ENCODE data around the gene PBLD.

The PBLD gene

DNA sequence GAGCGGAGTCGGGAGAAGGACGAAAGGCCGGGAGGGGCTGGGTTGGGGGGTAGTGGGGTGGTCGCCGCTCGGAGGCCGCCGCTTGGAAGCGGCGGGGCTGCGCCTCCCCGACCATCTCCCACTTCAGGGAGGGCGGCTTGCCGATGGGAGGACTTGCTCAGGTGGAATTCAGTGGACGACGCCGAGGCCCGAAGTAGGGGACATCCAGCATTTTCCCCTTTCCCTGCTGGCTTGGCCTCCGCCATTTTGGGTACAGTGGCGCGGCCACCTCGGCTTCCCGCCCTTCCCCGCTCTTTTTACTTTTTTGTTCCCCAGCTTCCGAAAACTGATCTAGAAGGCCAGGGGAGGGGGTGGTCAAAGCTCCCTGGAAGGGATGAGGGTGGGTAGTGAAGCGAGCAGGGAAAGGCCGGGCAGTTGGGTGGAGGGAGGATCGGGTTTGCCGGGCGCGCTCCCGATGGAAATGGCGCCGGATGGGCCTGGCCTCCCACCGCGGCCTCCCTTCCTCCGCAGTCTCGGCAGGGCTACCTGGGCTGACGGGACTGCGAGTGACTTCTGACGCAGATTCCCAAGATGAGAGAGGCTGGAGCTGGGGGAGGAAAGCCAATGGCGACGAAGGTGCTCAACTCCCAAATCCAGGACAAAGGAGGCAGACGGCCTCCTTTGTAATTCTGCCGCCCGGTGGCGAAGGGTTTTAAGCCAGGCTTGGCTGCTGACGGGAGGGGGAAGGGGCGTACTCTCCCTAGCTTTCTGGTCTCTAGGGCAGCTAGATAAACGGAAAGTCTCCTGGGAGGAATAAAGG lies at the start of gene PBLD:
Gene PBLD, minus strand, starts transcription at position 670 of the 799 bp plus-strand sequence. CDS start 26,084 bp downstream, outside the sequence.
- DNase-seq, result peak; percentile 86

- no peak for DNase-seq
These were observed 38.9 kb upstream of the PBLD start for GRCh38 chr10:68371604-68372003.

GRCh38 chr10:68367121-68367520 lies 34.4 kb upstream of the PBLD start:
- DNase-seq, result no peak

GRCh38 chr10:68366600-68366999 lies 33.9 kb upstream of the PBLD start:
- DNase-seq, result no peak

GRCh38 chr10:68365611-68366010 lies 32.9 kb upstream of the PBLD start:
- no peak for DNase-seq

DNA sequence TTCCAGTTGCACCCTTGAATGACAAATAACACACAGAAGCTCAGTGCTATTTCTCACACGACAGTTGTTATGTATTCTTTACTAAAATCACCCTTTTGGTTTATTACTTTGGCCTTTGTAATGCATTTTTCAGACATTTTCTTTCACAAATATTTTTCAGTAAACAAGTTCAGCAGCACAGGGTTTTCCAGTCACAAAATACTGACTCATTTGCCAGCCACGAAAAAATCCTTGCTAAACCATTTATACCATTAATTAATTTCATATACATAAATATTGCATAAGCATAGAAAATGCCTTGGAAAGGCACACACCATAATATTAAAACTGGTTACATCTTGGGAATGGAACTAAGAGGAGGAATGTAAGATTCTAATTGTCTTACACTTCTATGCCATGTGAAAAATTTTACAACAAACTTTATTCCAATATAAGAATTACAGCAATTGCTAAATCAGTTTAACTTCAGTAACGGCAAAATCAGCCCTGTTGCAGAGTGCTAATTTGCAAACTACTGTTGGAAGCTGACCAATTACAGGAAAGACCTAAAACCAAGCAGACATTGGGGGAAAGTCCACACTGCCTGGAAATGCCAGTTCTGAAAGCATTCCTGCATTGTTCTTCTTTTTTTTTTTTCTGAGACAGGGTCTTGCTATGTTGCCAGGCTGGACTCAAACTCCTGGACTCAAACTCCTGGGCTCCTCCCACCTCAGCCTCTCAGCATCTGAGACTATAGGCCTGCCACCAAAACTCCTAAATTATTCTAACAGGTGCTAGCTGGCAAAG lies 31.6 kb upstream of the PBLD start:
- peak; percentile 7 for DNase-seq

GRCh38 chr10:68362590-68362989 lies 29.9 kb upstream of the PBLD start:
- DNase-seq, result no peak

GRCh38 chr10:68359189-68359588 lies 26.5 kb upstream of the PBLD start:
- DNase-seq, result no peak

GRCh38 chr10:68353537-68353936 lies 20.8 kb upstream of the PBLD start:
- no peak for DNase-seq

DNA sequence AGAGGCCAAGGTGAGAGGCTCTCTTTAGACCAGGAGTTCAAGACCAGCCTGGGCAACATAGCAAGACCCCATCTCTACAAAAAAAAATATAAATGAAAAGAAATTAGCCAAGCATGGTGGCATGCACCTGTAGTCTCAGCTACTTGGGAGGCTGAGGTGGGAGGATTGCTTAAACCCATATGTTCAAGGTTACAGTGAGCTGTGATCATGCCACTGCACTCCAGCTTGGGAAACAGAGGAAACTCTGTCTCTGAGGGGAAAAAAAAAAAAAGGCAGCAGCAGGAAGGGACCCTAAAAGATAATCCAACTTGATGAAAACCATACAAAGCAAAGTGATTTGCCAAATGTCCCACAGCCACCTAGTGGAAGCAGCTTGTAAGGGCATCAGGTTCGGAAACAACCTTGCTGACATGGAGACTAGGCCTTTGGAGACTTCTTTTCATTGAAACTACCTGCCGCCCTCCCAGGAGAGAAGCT lies 15.6 kb upstream of the PBLD start:
- DNase-seq, result peak; percentile 46

- DNase-seq, result no peak
These were observed 14.0 kb upstream of the PBLD start for GRCh38 chr10:68346774-68347173.

GRCh38 chr10:68345621-68346020 lies 12.9 kb upstream of the PBLD start:
- no peak for DNase-seq

GRCh38 chr10:68342909-68343516 lies 10.3 kb upstream of the PBLD start:
- DNase-seq, result no peak

DNA sequence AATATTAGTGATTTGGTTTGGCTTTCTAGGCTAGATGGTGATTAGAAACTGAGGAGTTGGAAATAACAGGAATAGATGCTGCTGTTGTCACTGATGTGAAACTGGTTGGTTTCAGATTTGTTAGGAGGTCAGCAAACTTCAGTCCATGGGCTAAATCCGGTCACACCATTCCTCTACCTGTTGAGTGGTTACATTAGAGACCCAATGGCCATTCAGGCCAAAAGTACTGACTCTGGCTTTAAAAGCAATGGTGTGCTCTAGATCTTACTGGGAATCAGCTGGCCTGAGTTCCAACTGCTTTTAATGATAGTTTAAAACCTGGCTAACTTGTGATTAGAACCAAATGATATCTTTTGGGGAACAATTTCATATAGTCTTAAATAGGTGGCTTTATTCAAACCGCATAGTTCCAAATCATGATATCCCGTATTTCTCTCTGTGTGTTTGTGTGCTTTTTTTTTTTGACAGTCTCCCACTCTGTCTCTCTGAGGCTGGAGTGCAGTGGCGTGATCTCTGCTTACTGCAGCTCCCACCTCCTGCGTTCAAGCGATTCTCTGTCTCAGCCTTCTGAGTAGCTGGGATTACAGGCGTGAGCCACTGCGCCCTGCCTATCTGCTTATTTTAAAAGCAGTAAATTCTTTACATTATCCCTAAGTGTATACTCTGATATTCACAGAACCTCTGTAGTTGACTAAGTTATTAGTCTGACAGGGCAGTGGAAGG lies 7.8 kb upstream of the PBLD start:
- no peak for DNase-seq

DNA sequence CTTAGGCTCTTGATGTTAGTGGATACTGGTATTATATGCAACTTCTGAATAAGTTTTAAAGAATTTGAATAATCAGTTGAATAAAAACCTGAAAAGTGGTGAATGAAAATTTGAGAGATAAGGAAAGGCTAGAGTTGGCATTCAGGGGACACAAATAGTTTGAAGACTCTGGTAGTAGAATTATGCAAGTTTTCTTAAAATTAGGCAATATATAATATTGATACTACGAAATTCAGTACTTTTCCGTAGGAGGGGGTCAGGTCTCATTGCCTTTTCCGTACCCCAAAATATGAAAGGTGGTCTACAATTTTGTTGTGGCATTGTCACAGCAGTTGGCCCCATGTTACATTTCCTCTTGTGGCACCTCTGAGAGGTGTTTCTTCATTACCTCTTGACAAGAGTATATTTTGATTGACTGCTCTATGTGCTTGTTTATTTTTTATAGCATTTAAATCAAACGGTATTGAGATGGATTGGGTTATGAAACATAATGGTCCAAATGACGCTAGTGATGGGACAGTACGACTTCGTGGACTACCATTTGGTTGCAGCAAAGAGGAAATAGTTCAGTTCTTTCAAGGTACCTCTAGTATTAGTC lies 4.1 kb upstream of the PBLD start:
- DNase-seq, result no peak

DNA sequence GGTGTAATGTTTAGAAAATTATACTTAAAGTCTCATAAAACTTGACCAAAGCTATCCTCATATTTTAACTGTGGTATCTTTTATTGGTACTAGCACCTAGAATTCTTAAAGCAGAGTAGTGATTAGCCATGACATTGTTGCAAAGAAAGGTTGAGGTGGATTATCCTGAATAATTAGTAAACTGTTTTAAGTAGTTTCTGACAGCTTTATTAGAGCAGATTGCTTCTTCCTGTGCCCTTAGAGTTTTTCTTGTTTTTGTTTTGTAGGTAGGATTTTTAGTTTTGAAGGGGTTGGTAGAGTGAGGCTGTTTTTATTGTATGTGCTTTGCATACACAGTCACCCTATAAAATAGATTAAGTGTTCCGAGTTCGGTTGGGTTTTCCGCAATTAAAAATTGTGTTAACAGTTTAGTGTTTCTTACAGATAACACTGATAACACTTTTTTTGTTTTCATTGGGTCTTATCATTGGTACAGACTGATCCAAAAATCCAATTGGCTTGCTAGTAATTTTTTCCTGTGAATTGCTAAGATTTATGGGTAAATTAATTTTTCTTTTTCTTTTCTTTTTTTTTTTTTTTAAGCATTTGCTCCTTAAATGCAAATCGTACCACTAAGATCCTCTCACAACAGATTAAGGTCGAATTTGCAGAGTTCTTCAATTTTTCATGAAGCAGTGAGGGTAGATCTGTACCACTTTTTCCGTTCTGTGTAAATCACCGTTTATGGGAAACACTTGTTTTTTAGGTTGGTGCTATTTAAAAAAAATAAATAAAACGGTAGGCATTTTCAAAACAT lies 2.1 kb upstream of the PBLD start:
- DNase-seq, result no peak

GRCh38 chr10:68333440-68334431 lies 1.0 kb upstream of the PBLD start:
- no peak for DNase-seq

DNA sequence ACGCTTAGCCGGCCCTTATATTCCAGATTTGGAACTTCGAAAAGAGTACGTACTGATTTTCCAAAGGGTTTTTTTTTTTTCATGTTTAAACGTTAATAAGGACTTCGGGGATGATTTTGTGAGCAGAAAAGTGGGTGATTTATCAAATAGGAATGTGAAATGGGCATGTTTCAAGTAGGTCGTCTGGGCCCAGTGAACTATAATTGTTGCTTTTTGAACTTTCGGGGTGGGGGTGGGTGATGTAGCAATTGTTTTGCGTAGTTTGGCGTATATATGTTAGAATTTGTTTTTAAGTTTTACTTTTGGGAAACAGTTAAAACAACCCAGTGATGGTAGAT lies 299 bp upstream of the PBLD start:
- DNase-seq, result no peak

DNA sequence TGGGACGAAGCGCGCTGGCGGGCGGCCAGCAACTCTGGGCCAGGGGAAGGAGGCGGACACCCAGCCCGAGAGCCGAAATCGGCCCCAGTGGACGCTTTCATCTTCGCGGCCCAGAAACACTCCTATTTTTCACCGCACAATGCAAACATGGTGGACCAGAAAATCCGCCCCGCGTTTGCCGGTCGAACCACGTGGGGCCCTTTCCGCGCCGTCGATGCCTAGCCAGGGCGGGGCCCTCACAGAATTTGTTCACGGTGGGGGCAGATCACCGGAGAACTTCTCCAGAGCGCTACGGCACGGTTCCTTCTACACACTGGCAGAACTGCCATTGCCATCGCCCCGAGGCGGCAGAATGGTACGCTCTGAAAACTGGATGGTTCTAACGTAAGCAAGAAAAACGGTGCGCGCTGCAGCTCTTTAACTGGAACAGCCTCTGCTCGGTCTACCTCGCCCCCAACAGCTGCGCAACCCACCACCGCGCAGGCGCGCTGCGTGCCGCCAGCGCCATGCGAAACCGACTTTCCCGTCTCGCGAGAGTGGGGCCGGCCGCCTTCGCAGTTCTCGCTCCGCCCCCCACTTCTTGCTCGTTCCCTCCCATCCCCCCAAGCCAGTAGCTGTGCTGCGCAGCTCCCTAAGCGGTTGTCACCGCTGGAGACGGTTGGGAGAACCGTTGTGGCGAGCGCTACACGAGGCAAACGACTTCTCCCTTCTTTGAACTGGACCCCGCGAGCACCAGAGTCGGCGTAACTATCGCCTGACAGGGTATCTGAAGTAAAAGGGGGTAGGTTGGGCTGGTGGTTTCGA lies 1.1 kb downstream of the PBLD start, which contains the start of gene HNRNPH3:
Gene HNRNPH3, plus strand, starts transcription at position 610 of the 804 bp plus-strand sequence. CDS start 5,158 bp downstream, outside the sequence.
- peak; percentile 97 for DNase-seq
